Measurements from ENCODE around the gene MBD3L1.

Gene MBD3L1

GRCh38 chr19:8832132-8833021, at the start of gene MBD3L1, which contains the start of gene ZNF558:
Gene MBD3L1 (plus strand): TSS chr19:8832377. CDS start chr19:8842679, 10,302 bp downstream.
Gene ZNF558 (minus strand): TSS chr19:8832304. CDS start chr19:8822659, 9,645 bp downstream.
- in situ Hi-C loops (cut with HindIII; ENCODE audit: low sequenced_read_pairs) = loop anchor here (25.0 kb wide), 1 partner anchor 130 kb away; no protein-coding TSS in a partner anchor

- in situ Hi-C loops (cut with HindIII; ENCODE audit: low sequenced_read_pairs) = no loop called here
These were observed 37.4 kb upstream of the MBD3L1 start for GRCh38 chr19:8794823-8795222.

- in situ Hi-C loops (cut with HindIII; ENCODE audit: low sequenced_read_pairs) = no loop called here
These were observed 25.5 kb upstream of the MBD3L1 start for GRCh38 chr19:8806661-8807060.

- in situ Hi-C loops (cut with HindIII; ENCODE audit: low sequenced_read_pairs) = no loop called here
These were observed 20.6 kb upstream of the MBD3L1 start for GRCh38 chr19:8811315-8812172.

- in situ Hi-C loops (cut with HindIII; ENCODE audit: low sequenced_read_pairs) = no loop called here
These were observed 18.0 kb upstream of the MBD3L1 start for GRCh38 chr19:8814176-8814575.

- in situ Hi-C loops (cut with HindIII; ENCODE audit: low sequenced_read_pairs) = no loop called here
These were observed 16.4 kb upstream of the MBD3L1 start for GRCh38 chr19:8815780-8816179.

- in situ Hi-C loops (cut with HindIII; ENCODE audit: low sequenced_read_pairs) = no loop called here
These were observed 11.9 kb upstream of the MBD3L1 start for GRCh38 chr19:8820234-8820633.

GRCh38 chr19:8821748-8822241, 10.4 kb upstream of the MBD3L1 start:
- in situ Hi-C loops (cut with HindIII; ENCODE audit: low sequenced_read_pairs) = no loop called here

GRCh38 chr19:8826371-8826770, 5.8 kb upstream of the MBD3L1 start:
- in situ Hi-C loops (cut with HindIII; ENCODE audit: low sequenced_read_pairs) = loop anchor here (25.0 kb wide), 1 partner anchor 136 kb away; no protein-coding TSS in a partner anchor

GRCh38 chr19:8827277-8827676, 4.9 kb upstream of the MBD3L1 start:
- in situ Hi-C loops (cut with HindIII; ENCODE audit: low sequenced_read_pairs) = loop anchor here (25.0 kb wide), 1 partner anchor 135 kb away; no protein-coding TSS in a partner anchor

- in situ Hi-C loops (cut with HindIII; ENCODE audit: low sequenced_read_pairs) = loop anchor here (25.0 kb wide), 1 partner anchor 131 kb away; no protein-coding TSS in a partner anchor
These were observed 804 bp upstream of the MBD3L1 start for GRCh38 chr19:8831373-8831772.

- in situ Hi-C loops (cut with HindIII; ENCODE audit: low sequenced_read_pairs) = loop anchor here (25.0 kb wide), 1 partner anchor 131 kb away; no protein-coding TSS in a partner anchor
These were observed 395 bp upstream of the MBD3L1 start for GRCh38 chr19:8831832-8832131.

- in situ Hi-C loops (cut with HindIII; ENCODE audit: low sequenced_read_pairs) = loop anchor here (25.0 kb wide), 1 partner anchor 127 kb away; no protein-coding TSS in a partner anchor
These were observed 3.3 kb downstream of the MBD3L1 start for GRCh38 chr19:8835446-8835845.

GRCh38 chr19:8835877-8836276, 3.7 kb downstream of the MBD3L1 start:
- in situ Hi-C loops (cut with HindIII; ENCODE audit: low sequenced_read_pairs) = loop anchor here (25.0 kb wide), 1 partner anchor 126 kb away; no protein-coding TSS in a partner anchor

GRCh38 chr19:8840708-8841107, 8.5 kb downstream of the MBD3L1 start:
- in situ Hi-C loops (cut with HindIII; ENCODE audit: low sequenced_read_pairs) = loop anchor here (25.0 kb wide), 1 partner anchor 122 kb away; no protein-coding TSS in a partner anchor

GRCh38 chr19:8846819-8847218, 14.6 kb downstream of the MBD3L1 start:
- in situ Hi-C loops (cut with HindIII; ENCODE audit: low sequenced_read_pairs) = loop anchor here (25.0 kb wide), 1 partner anchor 115 kb away; no protein-coding TSS in a partner anchor

GRCh38 chr19:8849232-8849631, 17.1 kb downstream of the MBD3L1 start:
- in situ Hi-C loops (cut with HindIII; ENCODE audit: low sequenced_read_pairs) = loop anchor here (25.0 kb wide), 1 partner anchor 113 kb away; no protein-coding TSS in a partner anchor

- in situ Hi-C loops (cut with HindIII; ENCODE audit: low sequenced_read_pairs) = no loop called here
These were observed 18.3 kb downstream of the MBD3L1 start for GRCh38 chr19:8850488-8850887.

- in situ Hi-C loops (cut with HindIII; ENCODE audit: low sequenced_read_pairs) = no loop called here
These were observed 26.1 kb downstream of the MBD3L1 start for GRCh38 chr19:8858260-8858659.

- in situ Hi-C loops (cut with HindIII; ENCODE audit: low sequenced_read_pairs) = no loop called here
These were observed 34.2 kb downstream of the MBD3L1 start for GRCh38 chr19:8866344-8866743.

Data from endothelial cell of hepatic sinusoid (primary cell).